Right cardiac atrium (tissue), 5 donors: ENCODE data around the gene ST8SIA2. TPM values are rescaled to one million over a fixed set of nuclear protein-coding genes. Genes with fewer than 3 reads are reported as not detected.
A peak's percentile ranks its signal among the peaks of the same experiment; 100 is the strongest.

Experiments
- ATAC-seq, 2 donors: fragments of 200-7000 bp; cut with Tn5 transposase; one replicate each; pipeline versions ENCODE4 v1.8.0 to v1.9.1; 2020; ENCODE audit warnings: moderate library complexity in 2 of 2, mild to moderate bottlenecking in 1 of 2
- DNase-seq, 3 donors: peaks; one replicate each; pipeline ENCODE4 v3.0.0-alpha.2; 2020
- H3K27ac ChIP-seq: one replicate; pipeline ENCODE4 v1.5.1; 2013; ENCODE audit warnings: mild to moderate bottlenecking, low read length, control low read depth, moderate library complexity
- H3K27me3 ChIP-seq: one replicate; pipeline ENCODE4 v1.6.1; 2013; ENCODE audit not compliant: control insufficient read depth, insufficient read depth
- H3K4me1 ChIP-seq: one replicate; pipeline ENCODE4 v1.6.1; 2013; ENCODE audit warnings: low read length; ENCODE audit not compliant: control insufficient read depth, insufficient read depth
- H3K4me3 ChIP-seq: one replicate; pipeline ENCODE4 v1.5.1; 2013; ENCODE audit warnings: low read length, control low read depth
- H3K9me3 ChIP-seq: one replicate; pipeline ENCODE4 v1.6.1; 2013; ENCODE audit warnings: low read length; ENCODE audit not compliant: control insufficient read depth
- WGBS: extraction: QIAGEN DNeasy Blood & Tissue Kit; methylation state at CpG from one replicate; pipeline ENCODE4 v1.1.7; 2013; 5-methylcytosine and 5-hydroxymethylcytosine counted together
- intact Hi-C, 4 donors: fragments of 100-400 bp; cut with DNase I; formaldehyde crosslinking; loops; one replicate each; pipeline versions ENCODE4 v1.11.0 to v1.14.0; 2022 to 2023
- polyA plus RNA-seq: library from polyadenylated mRNA; stranded (reverse); fragments of 200-250 nt; gene quantifications from one replicate; pipeline ENCODE4 v1.2.3, GENCODE V29; 2013
- total RNA-seq, 4 donors: library from RNA; stranded (reverse); fragmentation: NEBNext Ultra II Directional; extraction: Animal tissue kit (Norgen Biotek cat#: 25700); gene quantifications; one replicate each; pipeline ENCODE4 v1.2.1, GENCODE V29; 2021
- donor health status: healthy with polysubstance abuse.
- donor health status: DM: no; HTN: yes; CAD: no.
- donor health status: DM: no; HTN: no; CAD: no.
- donor health status: DM: no; HTN: yes; CAD: no; lungs with severe emphysema.
- donor health status: DM: yes; HTN: yes; CAD: no.

Gene ST8SIA2
- total and polyA plus RNA-seq, 5 donors = 0.03 to 0.57 (median 0.14) TPM; not detected in 1

DNA sequence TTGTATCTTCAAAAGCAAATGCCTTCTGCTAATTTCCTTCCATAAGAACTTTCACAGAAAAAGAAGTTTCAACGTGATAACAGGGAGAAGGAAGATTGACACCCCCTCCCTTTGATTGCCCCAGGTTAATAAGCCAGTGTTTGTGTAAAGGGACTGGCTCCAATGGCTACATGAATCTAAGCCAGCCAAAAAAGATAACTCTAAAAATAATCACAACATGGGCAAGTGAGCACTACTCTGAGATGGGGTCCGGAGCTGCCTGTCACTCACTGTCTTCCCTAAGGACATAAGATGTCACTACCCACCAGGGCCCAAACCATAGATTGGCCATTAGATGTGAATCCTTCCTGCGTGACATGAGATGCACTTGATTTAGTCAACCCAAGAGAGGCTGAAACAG lies 17.6 kb upstream of the ST8SIA2 start:
- ATAC-seq (no peak), DNase-seq (no peak)
- Histone ChIP-seq H3K4me3 (no peak overlapping the region), H3K27ac (no peak overlapping the region), H3K27me3 (peaks cover 2% of the 10 kb centered on the region), H3K9me3 (no peaks in the 10 kb centered on the region), H3K4me1 (no peaks in the 10 kb centered on the region)
- intact Hi-C loops = no loop called here
- 52% methylated on average over 3 of the region's 3 CpGs for WGBS

DNA sequence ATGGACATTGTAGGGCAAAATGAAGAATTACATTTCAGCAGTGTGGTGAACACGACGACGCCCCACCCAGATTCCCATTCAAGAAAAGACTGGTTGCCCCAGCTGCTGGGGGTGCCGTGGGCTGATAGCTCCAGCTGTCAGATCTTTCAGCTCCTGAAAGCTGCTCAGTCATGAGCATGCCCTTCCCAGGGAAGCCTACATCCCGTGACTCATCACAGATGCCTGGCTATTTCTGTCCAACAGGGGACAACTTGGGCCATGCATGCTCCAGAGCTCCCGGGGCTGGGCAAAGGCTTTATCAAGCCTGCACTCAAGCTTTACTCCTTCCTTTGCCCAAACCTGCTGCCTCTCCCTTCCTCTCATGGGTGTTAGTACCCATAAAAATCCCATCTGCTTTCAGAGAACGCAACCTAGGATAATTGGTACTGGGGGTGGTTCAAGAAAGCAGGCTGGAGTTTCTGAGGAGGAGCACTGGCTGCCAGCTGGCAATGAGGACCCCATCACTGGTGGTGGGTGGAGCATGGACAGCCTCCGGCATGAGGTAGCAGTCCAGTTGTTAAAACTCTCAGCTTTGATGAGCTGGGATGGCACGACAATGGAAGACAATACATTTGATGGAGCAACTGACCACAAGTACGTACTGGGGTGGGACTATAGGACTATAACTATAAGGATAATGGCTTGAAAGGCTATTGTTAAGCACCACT lies 16.4 kb upstream of the ST8SIA2 start:
- peaks cover 2% of the 10 kb centered on the region for H3K27me3 ChIP-seq
- H3K4me3 ChIP-seq = no peak overlapping the region
- ATAC-seq = peak; percentile 90
- peak overlapping the region; percentile 43 for H3K27ac ChIP-seq
- no peaks in the 10 kb centered on the region for H3K4me1 ChIP-seq
- WGBS = 67% methylated on average over 10 of the region's 10 CpGs
- no peak for DNase-seq
- intact Hi-C loops = no loop called here
- H3K9me3 ChIP-seq = no peaks in the 10 kb centered on the region

DNA sequence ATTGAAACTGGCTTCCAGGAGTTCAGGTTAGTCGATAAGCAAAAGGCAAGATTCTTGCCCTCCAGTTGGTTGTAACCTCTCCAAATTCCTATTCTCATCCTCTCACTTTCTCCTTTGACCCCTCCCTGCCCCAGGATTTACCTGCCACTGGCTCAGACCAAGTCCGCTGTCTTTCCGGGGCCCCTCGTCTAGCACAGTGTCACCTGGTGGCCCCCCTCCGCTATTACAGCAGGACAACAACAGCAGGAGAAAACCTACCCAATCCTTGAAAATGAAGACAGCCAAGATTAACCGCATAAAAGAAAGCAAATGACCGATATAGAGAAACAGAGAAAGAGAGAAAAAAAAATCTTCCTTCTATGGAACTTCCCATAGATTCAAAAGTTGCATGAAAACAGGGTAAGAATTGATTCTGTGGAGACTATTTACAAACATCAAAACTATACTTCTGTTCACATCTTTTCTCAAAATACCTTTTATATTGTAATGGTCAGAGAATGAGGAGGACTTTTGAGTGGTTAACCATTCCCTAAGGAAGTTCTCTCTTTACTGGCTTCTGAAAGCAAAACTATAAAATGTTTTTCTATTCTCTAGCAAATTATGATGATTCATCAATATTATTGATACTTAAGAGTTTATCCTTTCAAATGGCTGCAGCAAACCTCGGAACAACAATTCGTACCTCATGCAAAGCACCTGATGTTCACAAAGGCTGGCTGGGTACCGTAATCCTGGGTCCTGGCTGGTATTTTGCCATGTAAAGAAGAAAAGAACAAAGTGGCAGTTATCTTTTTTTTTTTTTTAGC lies 10.0 kb upstream of the ST8SIA2 start:
- H3K4me1 ChIP-seq = no peaks in the 10 kb centered on the region
- no peak overlapping the region for H3K27ac ChIP-seq
- no peaks in the 10 kb centered on the region for H3K9me3 ChIP-seq
- WGBS = 36% methylated on average over 10 of the region's 10 CpGs
- peak in 2 of 3 donors; percentile 60 to 67 for DNase-seq
- H3K27me3 ChIP-seq = no peaks in the 10 kb centered on the region
- intact Hi-C loops = loop anchor here in 2 of 4 donors (10.0 kb wide), 2 partner anchors 99 to 289 kb away; no protein-coding TSS in a partner anchor
- H3K4me3 ChIP-seq = no peak overlapping the region
- ATAC-seq = no peak

- intact Hi-C loops = loop anchor here in 2 of 4 donors (10.0 kb wide), 2 partner anchors 100 to 290 kb away; no protein-coding TSS in a partner anchor
- DNase-seq (no peak), ATAC-seq (no peak)
- no peaks in the 10 kb centered on the region for H3K4me1 ChIP-seq
- 80% methylated on average over 2 of the region's 2 CpGs for WGBS
- no peak overlapping the region for H3K4me3 ChIP-seq
- no peaks in the 10 kb centered on the region for H3K9me3 ChIP-seq
- no peaks in the 10 kb centered on the region for H3K27me3 ChIP-seq
- no peak overlapping the region for H3K27ac ChIP-seq
Observed at GRCh38 chr15:92384381-92384780, 9.3 kb upstream of the ST8SIA2 start.

- Histone ChIP-seq H3K27ac (no peak overlapping the region), H3K9me3 (no peaks in the 10 kb centered on the region), H3K4me1 (no peaks in the 10 kb centered on the region), H3K4me3 (no peak overlapping the region), H3K27me3 (no peaks in the 10 kb centered on the region)
- DNase-seq (no peak), ATAC-seq (no peak)
- intact Hi-C loops = loop anchor here in 2 of 4 donors (10.0 kb wide), 2 partner anchors 100 to 290 kb away; no protein-coding TSS in a partner anchor
- 72% methylated on average over 2 of the region's 2 CpGs for WGBS
Observed at GRCh38 chr15:92385096-92385495, 8.6 kb upstream of the ST8SIA2 start.

GRCh38 chr15:92391640-92392039 lies 2.0 kb upstream of the ST8SIA2 start:
- 31% methylated on average over 4 of the region's 4 CpGs for WGBS
- H3K4me3 ChIP-seq = no peak overlapping the region
- DNase-seq = no peak
- H3K27me3 ChIP-seq = no peaks in the 10 kb centered on the region
- peak in 1 of 2 donors; percentile 31 for ATAC-seq
- intact Hi-C loops = no loop called here
- H3K9me3 ChIP-seq = no peaks in the 10 kb centered on the region
- H3K4me1 ChIP-seq = no peaks in the 10 kb centered on the region
- H3K27ac ChIP-seq = no peak overlapping the region

DNA sequence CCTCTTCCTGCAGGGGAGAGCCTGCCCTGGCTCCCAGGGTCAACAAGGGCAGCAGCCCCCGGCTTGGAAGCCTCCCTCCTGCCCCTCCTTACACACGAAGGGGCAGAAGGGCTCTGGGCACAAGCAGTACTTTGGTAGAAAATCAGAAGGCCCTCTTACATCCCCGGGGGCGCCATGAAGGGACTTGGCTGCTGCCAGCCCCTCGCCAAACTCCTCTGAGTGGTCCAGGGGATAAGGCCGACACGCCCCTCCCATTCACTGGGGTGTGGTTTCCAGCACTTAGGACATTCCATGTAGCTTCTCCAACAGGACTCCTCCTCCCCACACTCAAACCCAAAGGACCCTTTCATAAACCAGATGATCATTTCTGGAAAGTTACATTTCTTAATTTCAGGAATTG lies 1.2 kb upstream of the ST8SIA2 start:
- no peaks in the 10 kb centered on the region for H3K9me3 ChIP-seq
- H3K27me3 ChIP-seq = no peaks in the 10 kb centered on the region
- 7% methylated on average over 7 of the region's 7 CpGs for WGBS
- no peak overlapping the region for H3K4me3 ChIP-seq
- ATAC-seq (no peak), DNase-seq (no peak)
- intact Hi-C loops = no loop called here
- H3K27ac ChIP-seq = no peak overlapping the region
- H3K4me1 ChIP-seq = no peaks in the 10 kb centered on the region

DNA sequence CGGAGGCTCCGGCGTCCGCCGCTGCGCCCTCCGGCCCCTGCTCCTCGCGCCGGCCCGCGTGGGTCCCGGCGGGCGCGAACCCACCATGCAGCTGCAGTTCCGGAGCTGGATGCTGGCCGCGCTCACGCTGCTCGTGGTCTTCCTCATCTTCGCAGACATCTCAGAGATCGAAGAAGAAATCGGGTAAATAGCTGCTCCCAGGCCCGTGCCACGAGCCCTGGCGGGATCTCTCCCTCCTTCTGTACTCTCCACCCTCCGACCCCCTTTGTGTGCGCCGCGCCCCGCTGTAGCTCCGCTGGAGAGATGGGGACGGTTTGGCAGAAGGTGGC lies 263 bp downstream of the ST8SIA2 start:
- Histone ChIP-seq H3K9me3 (no peaks in the 10 kb centered on the region), H3K4me3 (peak overlapping the region; percentile 38), H3K27me3 (no peaks in the 10 kb centered on the region), H3K27ac (no peak overlapping the region), H3K4me1 (no peaks in the 10 kb centered on the region)
- no peak for DNase-seq
- WGBS = under 1% methylated on average over 34 of the region's 34 CpGs
- no peak for ATAC-seq
- intact Hi-C loops = no loop called here

- intact Hi-C loops = no loop called here
- no peak overlapping the region for H3K27ac ChIP-seq
- H3K4me3 ChIP-seq = peak overlapping the region; percentile 38
- H3K27me3 ChIP-seq = no peaks in the 10 kb centered on the region
- DNase-seq = no peak
- H3K4me1 ChIP-seq = no peaks in the 10 kb centered on the region
- under 1% methylated on average over 78 of the region's 78 CpGs for WGBS
- H3K9me3 ChIP-seq = no peaks in the 10 kb centered on the region
- peak in 1 of 2 donors; percentile 18 for ATAC-seq
Observed at GRCh38 chr15:92394309-92395097, 822 bp downstream of the ST8SIA2 start.

DNA sequence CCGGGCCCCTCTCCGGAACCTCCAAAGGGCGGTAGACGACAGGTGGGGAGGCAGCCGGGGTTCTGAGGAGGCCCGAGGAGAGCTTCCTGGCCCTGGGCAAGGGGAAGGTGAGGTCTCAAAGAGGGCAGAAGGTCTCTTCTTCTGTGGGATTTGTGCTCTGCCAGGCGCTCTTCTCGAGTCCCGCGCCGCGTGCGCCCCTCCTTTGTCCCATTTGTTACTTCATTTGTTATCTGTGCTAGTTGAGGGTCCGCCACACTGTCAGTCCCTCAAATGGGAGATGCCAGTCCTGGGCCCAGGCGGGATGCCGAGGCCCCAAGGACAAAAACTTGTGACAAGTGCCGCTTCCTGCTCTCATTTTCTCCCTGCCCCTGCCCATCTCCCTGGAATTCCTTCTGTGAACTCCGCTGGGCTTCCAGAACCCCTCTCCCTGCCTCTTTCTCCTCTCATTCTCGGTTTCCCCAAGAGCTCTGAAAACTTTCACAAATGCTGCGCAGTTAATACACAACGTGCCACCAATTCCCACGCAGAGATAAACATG lies 1.5 kb downstream of the ST8SIA2 start:
- H3K9me3 ChIP-seq = no peaks in the 10 kb centered on the region
- DNase-seq = no peak
- ATAC-seq = no peak
- peak overlapping the region; percentile 38 for H3K4me3 ChIP-seq
- no peak overlapping the region for H3K27ac ChIP-seq
- WGBS = 43% methylated on average over 22 of the region's 22 CpGs
- H3K4me1 ChIP-seq = no peaks in the 10 kb centered on the region
- intact Hi-C loops = no loop called here
- H3K27me3 ChIP-seq = no peaks in the 10 kb centered on the region
